AG04449 (cell line): ENCODE measurements around the gene ISG20.
A peak's percentile ranks its signal among the peaks of the same experiment; 100 is the strongest.

Experiments used
- CTCF ChIA-PET: fragments of 350-600 bp; formaldehyde crosslinking; extraction: SDS; loops from one replicate; lab custom pipeline; 2021; ENCODE audit warnings: antibody characterized with exemption; lab: Yijun Ruan, JAX
- POLR2A ChIA-PET: fragments of 400-600, 350-600 bp; formaldehyde crosslinking; extraction: SDS; loops from one replicate; lab custom pipeline; 2020; ENCODE audit warnings: antibody characterized with exemption, inconsistent platforms; lab: Yijun Ruan, JAX
- DNase-seq: peaks from one replicate; pipeline ENCODE4 v3.0.0-alpha.2; 2010; ENCODE audit warnings: low read depth, low spot score
- H3K4me3 ChIP-seq: 2 replicates; pipeline ENCODE4 v1.5.1; 2011; ENCODE audit warnings: low read depth, mild to moderate bottlenecking, control low read depth, low read length
- CTCF ChIP-seq: IDR thresholded peaks from one replicate; pipeline ENCODE4 v1.5.1; 2011; ENCODE audit warnings: mild to moderate bottlenecking, moderate library complexity, low read length, control low read depth, inconsistent platforms; ENCODE audit not compliant: insufficient read depth; ENCODE audit errors: missing control alignments

ISG20 gene

DNA sequence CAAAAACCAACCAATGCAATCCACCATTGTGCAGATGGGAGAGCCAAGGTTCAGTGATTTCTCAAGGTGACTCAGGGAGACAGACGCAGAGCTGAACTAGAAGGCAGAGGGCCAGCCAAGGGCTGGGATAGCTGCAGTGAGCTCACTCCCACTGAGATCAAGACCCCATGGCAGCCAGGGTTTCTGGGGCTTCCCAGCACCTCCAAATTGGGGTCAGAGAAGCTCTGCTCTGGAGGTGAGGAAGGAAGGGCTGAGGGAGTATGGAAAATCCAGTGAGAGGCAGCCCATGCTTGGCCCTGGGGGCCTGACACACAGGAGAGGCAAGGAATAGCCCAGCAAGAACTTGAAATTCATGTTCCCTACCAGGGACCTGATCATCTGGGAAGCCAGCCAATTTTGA lies 61.0 kb downstream of the ISG20 start:
- TF ChIP-seq CTCF = no peak
- no peak for DNase-seq
- no peak overlapping the region for H3K4me3 ChIP-seq
- CTCF ChIA-PET = no interaction called here
- POLR2A ChIA-PET = no interaction called here

GRCh38 chr15:88700716-88701115 lies 61.9 kb downstream of the ISG20 start:
- TF ChIP-seq CTCF = no peak
- ChIA-PET POLR2A (no interaction called here), CTCF (interaction anchor here (0.9 kb wide), 2 partner anchors 12 to 85 kb away, joined by 3 read pairs; no protein-coding TSS in a partner anchor)
- H3K4me3 ChIP-seq = no peak overlapping the region
- no peak for DNase-seq

- no peak for DNase-seq
- POLR2A ChIA-PET = no interaction called here
- CTCF ChIA-PET = interaction anchor here (0.9 to 2.0 kb wide), 3 partner anchors 11 to 86 kb away, joined by 3 to 6 read pairs (median 3); no protein-coding TSS in a partner anchor
- H3K4me3 ChIP-seq = no peak overlapping the region
- TF ChIP-seq CTCF = no peak
These were observed 62.8 kb downstream of the ISG20 start for GRCh38 chr15:88701561-88702095.

- DNase-seq = no peak
- ChIA-PET CTCF (interaction anchor here (2.0 kb wide), 1 partner anchor 14 kb away, joined by 6 read pairs; no protein-coding TSS in a partner anchor), POLR2A (no interaction called here)
- no peak for TF ChIP-seq CTCF
- H3K4me3 ChIP-seq = no peak overlapping the region
These were observed 64.2 kb downstream of the ISG20 start for GRCh38 chr15:88702983-88703382.

DNA sequence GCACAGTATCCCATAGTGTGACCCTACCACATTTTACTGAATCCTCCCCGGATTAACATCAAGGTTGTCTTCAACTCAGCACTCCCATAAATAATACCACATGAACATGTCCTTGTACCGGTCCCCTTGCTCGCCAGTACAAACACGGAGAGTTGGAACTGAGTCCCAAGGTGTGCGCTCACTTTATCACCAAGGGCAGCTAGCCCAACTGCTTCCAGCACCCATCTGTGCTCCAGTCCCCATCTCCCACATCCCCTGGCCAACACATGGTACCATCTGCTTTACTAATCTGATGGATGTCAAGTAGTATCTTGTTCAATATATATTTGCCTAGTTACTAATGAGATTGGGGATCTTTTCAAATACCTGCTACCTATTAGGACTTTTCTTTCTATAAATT lies 64.7 kb downstream of the ISG20 start:
- ChIA-PET CTCF (no interaction called here), POLR2A (no interaction called here)
- H3K4me3 ChIP-seq = no peak overlapping the region
- no peak for DNase-seq
- TF ChIP-seq CTCF = no peak

DNA sequence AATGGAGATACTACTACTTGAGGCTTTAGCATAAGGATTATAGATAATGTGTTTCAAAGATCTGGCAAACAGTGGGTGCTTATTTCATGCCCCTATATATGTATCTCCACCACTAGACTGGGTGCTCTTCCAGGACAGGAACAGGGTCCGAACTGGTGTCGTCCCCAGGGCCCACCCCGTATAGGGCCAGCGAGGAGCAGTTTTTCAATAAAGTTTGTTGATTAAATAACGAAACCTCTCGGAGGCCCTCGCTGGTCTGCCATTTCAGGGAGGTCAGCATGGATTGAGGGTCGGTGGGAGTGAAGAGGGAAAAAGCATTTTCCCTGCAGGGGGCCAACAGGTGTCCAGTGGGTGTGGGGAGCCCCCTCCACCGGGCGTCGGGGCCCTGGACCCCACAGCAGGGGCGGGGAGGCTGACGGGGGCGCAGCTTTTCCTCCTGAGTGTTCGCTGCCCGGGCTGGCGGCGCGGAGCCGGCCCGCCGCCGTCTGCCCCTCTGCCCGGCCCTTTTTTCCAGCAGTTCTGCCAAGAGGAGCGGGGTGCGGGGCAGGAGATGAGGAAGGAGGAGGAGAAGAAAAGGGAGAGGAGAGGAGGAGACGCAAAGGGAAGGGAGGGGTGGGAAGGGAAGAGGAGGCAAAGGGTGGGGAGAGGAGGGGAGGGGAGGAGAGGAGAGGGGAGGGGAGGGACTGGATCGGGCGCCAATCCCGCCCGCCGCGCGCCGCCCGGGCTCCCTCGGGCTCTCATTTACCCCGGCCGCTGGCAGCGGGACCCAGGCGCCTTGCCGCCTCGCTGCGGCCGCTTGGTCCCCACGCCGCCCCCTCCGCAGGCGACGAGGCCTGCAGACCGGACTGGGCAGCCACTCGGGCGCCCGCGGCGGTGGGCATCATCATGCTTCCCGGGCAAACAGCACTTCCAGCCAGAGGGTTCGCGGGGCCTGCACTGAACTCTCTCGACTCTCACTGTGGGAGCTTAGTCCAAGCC lies 66.3 kb downstream of the ISG20 start:
- CTCF ChIA-PET = no interaction called here
- H3K4me3 ChIP-seq = peak overlapping the region; percentile 42
- no peak for TF ChIP-seq CTCF
- POLR2A ChIA-PET = interaction anchor here (0.6 kb wide), 2 partner anchors 130 to 168 kb away, joined by 3 read pairs; no protein-coding TSS in a partner anchor
- no peak for DNase-seq
